IMR-90 (cell line): ENCODE data around the gene GPR17.

ENCODE experiments used
- BHLHE40 ChIP-seq: fragments of 150-350 bp; IDR thresholded peaks from 2 replicates; pipeline ENCODE4 v1.6.1; 2016; ENCODE audit warnings: mild to moderate bottlenecking, low read depth, low read length
- CTCF ChIP-seq: conservative IDR thresholded peaks from 2 replicates; pipeline ENCODE4 v1.5.1; 2012; ENCODE audit warnings: mild to moderate bottlenecking, low read depth, low read length, improper control_type of control experiment
- RFX5 ChIP-seq: IDR thresholded peaks from 2 replicates; pipeline ENCODE4 v1.8.0; 2012; ENCODE audit warnings: low read depth, mild to moderate bottlenecking, low read length, moderate library complexity
- SMC3 ChIP-seq: fragments of 150-350 bp; IDR thresholded peaks from 2 replicates; pipeline ENCODE4 v1.6.1; 2016; ENCODE audit warnings: low read depth, mild to moderate bottlenecking, antibody characterized with exemption, low read length, moderate library complexity
- USF2 ChIP-seq: fragments of 150-350 bp; IDR thresholded peaks from 2 replicates; pipeline ENCODE4 v1.6.1; 2017; ENCODE audit warnings: mild to moderate bottlenecking, antibody characterized with exemption, low read length, low read depth

- no peak for TF ChIP-seq CTCF
- no peak for TF ChIP-seq USF2
- TF ChIP-seq RFX5, result no peak
- TF ChIP-seq BHLHE40, result no peak
- no peak for TF ChIP-seq SMC3
These were observed 18.8 kb upstream of the GPR17 start for GRCh38 chr2:127626917-127627739.
